Stimulated activated CD8-positive, alpha-beta memory T cell treated with anti-CD3 and anti-CD28 coated beads, Interleukin-4, amount 100 ng/mL, for 4 hours (primary cell): ENCODE measurements around the gene CEP57.
"Not testable (repeated sequence)": the region's sequence is repeated elsewhere in the genome, so short reads cannot be mapped to it uniquely, and the experiment has no call there.

Experiments used
- DNase-seq, 2 donors: peaks; one replicate each; pipeline ENCODE4 v3.0.0-alpha.2; 2020; ENCODE audit warnings: low read depth in 2 of 2, low spot score in 1 of 2

Gene CEP57

GRCh38 chr11:95795627-95796295 is 5.5 kb downstream of the CEP57 start:
- no peak for DNase-seq

DNA sequence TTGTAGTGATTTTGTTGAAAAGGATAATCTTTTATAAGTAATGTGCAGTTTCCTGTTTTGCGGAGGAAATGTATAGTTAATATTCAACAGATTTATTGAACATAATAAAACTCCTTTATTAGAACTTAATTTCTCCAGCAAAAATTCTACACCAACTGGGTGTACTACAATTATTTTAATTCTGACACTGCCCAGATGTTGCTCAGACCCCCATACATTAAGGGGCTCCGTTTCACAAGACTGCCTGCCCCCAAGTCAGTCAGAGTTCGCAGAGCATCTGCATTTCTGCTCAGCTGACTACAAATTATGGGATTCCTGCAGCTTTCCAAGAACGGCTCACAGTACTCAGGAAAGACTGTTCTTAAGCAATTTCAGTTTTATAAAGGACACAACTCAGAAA is 6.2 kb downstream of the CEP57 start:
- no peak for DNase-seq

DNA sequence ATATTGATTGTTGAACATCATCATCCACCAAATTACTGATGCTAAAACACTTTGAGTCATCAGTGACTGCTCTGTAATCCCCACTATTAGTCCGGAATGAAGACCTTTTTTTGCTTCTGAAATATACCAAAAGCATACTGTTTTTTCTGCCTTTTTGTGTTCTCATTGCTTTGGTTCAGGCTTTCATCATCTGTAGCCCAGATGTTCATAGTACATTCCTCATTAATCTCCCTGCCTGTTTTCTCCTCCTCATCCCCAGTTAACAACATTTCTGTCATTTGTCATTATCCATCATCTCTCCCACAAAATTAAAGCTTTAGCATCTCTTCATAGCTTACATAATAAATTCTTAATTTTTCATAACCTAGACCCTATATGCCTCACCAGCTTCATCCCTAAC is 9.2 kb downstream of the CEP57 start:
- DNase-seq = no peak

DNA sequence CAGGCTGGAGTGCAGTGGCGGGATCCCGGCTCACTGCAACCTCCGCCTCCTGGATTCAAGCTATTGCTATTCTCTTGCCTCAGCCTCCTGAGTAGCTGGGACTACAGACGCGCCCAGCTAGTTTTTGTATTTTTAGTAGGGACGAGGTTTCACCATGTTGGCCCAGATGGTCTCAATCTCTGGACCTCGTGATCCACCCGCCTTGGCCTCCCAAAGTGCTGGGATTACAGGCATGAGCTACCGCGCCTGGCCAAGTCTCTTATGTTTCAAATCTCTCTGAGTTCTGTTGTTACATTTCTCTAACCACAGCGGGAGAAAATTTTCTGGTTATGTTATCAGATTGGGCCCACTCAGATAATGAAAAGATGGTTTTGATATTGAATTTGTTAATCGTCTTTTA is 10.1 kb downstream of the CEP57 start:
- DNase-seq = no peak

GRCh38 chr11:95802806-95803205 is 12.5 kb downstream of the CEP57 start:
- DNase-seq = no peak

DNA sequence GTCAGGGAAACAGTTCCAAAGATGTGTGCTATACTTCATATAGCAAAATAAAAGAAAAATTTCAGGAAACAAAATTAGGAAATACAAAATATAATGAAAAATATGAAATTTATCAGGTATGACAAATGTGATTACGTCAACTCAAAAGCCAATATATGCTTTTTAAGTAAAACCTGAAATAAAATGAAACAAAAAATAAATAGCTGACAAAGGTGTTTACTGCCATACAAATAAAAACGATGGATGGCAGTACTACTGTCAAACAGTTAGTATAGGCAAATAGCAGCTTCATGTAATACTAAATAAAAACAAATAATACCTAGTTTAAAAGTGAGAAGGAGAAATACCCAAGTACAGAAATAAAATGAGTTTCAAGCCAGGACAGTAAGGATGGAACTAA is 13.7 kb downstream of the CEP57 start:
- no peak for DNase-seq

- DNase-seq = no peak
Observed at GRCh38 chr11:95805869-95806268, 15.6 kb downstream of the CEP57 start.

GRCh38 chr11:95806464-95806863 is 16.2 kb downstream of the CEP57 start:
- not testable (repeated sequence) for DNase-seq

DNA sequence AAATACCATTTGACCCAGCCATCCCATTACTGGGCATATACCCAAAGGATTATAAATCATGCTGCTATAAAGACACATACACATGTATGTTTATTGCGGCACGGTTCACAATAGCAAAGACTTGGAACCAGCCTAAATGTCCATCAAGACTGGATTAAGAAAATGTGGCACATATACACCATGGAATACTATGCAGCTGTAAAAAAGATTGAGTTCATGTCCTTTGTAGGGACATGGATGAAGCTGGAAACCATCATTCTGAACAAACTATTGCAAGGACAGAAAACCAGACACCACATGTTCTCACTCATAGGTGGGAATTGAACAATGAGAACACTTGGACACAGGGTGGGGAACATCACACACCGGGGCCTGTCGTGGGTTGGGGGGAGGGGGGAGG is 20.8 kb downstream of the CEP57 start:
- DNase-seq = not testable (repeated sequence)

GRCh38 chr11:95816037-95816436 is 25.7 kb downstream of the CEP57 start:
- no peak for DNase-seq

DNA sequence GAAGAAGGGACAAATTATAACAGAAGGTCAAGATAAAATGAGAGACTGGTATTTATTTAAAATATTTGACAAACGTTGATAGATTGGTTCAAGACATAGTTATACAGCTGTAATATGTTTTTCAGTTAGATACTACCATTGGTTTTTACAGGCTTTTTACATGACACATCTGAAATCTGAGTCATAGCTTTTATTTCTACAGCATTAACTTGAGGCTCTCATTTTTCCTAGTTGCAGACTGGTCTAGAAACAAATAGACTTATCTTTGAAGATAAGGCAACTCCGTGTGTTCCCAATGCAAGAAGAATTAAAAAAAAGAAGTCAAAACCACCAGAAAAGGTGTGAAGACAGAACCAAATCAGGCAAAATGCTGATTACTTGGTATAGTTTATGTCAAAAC is 31.3 kb downstream of the CEP57 start:
- no peak for DNase-seq

DNA sequence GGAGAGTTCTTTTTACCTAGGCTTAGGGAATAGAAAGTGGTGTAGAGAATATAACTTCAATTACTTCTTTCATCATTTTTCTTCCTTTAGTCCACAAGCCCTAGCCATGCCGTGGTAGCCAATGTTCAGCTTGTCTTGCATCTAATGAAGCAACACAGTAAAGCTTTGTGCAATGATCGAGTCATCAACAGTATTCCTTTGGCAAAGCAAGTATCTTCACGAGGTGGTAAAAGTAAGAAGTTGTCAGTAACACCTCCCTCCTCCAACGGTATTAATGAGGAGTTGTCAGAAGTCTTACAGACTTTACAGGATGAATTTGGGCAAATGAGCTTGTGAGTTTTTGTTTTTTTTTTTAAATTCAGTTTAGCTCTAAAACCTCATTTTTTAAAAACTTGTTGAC is 37.4 kb downstream of the CEP57 start:
- DNase-seq = no peak

DNA sequence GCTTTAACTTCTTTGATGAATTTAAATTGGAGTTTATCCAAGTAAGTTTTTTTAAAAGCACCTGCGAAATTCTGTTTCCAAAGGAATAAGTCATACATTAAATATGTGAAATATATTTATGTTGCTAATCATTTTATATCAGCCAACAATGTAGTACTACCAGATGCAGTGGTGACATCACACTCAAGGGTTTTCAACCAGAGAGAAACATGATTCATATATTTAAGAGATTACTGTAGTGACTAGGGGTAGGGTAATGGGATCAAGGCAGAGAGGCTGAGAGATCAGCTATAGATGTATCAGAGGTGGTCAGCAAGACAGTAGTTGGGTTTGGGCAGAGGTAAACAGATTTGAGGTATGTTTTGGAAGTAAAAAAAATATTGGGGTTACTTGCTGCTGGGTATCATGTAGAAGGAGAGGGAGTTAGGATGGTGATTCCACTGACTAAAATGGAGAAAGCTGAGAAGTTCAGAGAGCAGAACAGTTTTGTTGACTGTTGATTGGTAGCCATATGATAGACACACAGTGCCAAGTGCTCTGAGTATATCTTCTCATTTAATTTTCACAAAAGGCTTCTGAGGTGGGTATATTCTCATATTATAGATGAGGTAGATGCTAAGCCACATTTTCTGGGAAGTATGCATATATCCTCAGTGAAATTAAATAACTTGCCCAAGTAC is 39.4 kb downstream of the CEP57 start:
- no peak for DNase-seq

DNA sequence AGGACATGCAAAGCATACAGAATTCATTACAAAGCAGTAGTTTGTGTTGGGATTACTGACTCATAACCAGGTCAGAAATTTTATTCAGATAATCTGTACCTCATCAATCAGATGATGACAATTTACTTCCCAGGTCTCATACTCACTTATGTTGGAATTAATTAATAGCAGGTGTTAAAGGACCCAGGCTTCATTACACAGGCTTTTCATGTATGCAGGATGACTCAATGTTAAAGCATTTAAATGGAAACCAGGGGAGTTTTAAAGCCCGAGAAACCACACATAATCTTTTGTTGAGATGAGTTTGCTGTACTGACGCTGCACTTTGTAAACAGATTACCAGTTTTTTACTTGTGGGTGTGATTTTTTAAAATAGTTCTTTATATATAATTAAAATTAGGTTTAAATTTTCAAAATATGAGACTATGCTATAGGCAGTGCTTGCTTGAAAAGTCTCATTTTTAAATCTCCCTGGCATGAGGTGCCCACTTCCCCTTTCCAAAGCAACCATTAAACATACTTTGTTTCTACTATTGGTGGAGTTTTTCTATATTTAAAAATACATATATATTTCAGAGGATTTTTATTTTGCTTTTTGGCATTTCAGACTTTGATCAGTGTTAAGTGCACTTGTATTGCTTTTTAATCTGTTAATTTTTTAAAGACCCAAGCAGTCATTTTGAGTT is 41.0 kb downstream of the CEP57 start:
- DNase-seq = no peak

GRCh38 chr11:95832763-95833162 is 42.5 kb downstream of the CEP57 start:
- DNase-seq = no peak

GRCh38 chr11:95833378-95833777 is 43.1 kb downstream of the CEP57 start:
- no peak for DNase-seq

DNA sequence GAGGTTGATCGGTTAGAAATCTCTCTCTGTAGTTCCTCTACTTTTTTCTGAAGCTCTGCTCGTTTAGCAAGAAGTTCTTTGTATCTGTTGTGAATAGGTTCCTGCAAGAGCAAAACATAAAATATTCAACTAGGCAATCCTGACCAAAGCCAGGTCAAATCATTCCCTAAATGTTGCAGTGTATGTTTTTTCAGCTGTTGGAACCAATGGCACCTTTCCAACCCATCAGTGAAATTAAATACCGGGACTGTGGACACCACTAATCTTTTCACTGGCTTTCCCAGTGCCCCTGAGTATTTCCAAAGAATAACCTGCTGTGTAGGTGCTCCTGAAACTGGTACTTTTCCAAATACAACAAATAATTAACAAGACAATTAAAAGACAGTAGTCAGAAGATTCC is 45.1 kb downstream of the CEP57 start:
- no peak for DNase-seq

DNA sequence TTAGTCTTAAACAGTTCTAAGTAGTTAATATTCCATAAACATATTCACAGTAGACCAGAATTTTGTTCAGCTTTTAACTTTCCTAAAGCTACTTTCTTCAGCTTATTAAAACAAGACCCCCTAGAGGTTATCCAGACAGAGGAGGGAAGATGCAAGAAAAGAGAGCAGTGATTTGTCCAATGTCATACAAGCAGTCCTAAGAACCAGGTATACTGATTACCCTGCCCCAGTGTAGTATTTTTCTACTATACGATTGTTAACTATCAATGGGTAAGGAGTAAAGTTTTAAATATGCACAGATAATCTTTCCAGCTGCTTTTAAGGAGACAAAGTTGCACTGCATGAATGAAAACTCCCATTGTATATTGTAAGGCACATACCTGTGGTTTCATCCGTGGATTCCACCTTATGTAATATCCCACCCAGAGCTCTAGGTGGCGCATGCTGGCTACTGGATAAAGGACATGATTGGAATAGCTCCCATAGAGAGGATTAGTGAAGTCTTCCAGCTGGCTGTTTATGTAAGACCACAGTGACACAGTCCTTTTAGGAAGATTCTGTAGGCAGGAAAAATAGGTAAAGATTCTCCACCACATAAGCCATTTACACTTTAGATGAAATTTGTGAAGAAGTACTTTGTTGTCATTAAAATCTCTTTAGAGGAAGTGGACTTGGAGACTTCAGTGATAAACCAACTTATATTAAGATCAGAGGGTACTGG is 45.6 kb downstream of the CEP57 start:
- peak in 1 of 2 donors; percentile 15 for DNase-seq

GRCh38 chr11:95845167-95845566 is 54.9 kb downstream of the CEP57 start:
- DNase-seq = no peak

- DNase-seq = no peak
Observed at GRCh38 chr11:95849087-95849825, 59.0 kb downstream of the CEP57 start.

GRCh38 chr11:95850137-95850536 is 59.8 kb downstream of the CEP57 start:
- no peak for DNase-seq
